H9 (cell line): ENCODE measurements around the gene ANKRD11. TPM values are rescaled to one million over a fixed set of nuclear protein-coding genes. Genes with fewer than 3 reads are reported as not detected.
A peak's percentile ranks its signal among the peaks of the same experiment; 100 is the strongest.

ENCODE experiments used
- DNase-seq: peaks from one replicate; pipeline ENCODE4 v3.0.0-alpha.2; 2017
- H2AFZ ChIP-seq: one replicate; pipeline ENCODE4 v1.6.1; 2013; ENCODE audit warnings: mild to moderate bottlenecking, low read length, control low read depth, moderate library complexity
- H2AK5ac ChIP-seq: 2 replicates; pipeline ENCODE4 v1.6.1; 2013; ENCODE audit warnings: low read length, control low read depth, mixed read lengths; ENCODE audit not compliant: insufficient read length
- H2BK120ac ChIP-seq: one replicate; pipeline ENCODE4 v1.6.1; 2013; ENCODE audit warnings: low read depth, mild to moderate bottlenecking, low read length, control low read depth, inconsistent platforms; ENCODE audit not compliant: poor library complexity, severe bottlenecking
- H2BK12ac ChIP-seq: 2 replicates; pipeline ENCODE4 v1.6.1; 2013; ENCODE audit warnings: low read length, control low read depth, mixed read lengths, low read depth; ENCODE audit not compliant: insufficient read length
- H2BK15ac ChIP-seq: 2 replicates; pipeline ENCODE4 v1.6.1; 2013; ENCODE audit warnings: low read depth, low read length, control low read depth
- H2BK20ac ChIP-seq: one replicate; pipeline ENCODE4 v1.6.1; 2013; ENCODE audit warnings: low read depth, mild to moderate bottlenecking, low read length, control low read depth, inconsistent platforms; ENCODE audit not compliant: poor library complexity, severe bottlenecking
- H2BK5ac ChIP-seq: 2 replicates; pipeline ENCODE4 v1.6.1; 2013; ENCODE audit warnings: low read length, control low read depth, mixed read lengths; ENCODE audit not compliant: insufficient read length
- H3K14ac ChIP-seq: 2 replicates; pipeline ENCODE4 v1.6.1; 2013; ENCODE audit warnings: low read length, control low read depth; ENCODE audit not compliant: insufficient read depth
- H3K18ac ChIP-seq: 2 replicates; pipeline ENCODE4 v1.6.1; 2013; ENCODE audit warnings: low read depth, mild to moderate bottlenecking, mixed read lengths, low read length, control low read depth; ENCODE audit not compliant: insufficient read length
- H3K23ac ChIP-seq: 2 replicates; pipeline ENCODE4 v1.6.1; 2013; ENCODE audit warnings: low read length, control low read depth, mixed read lengths, low read depth; ENCODE audit not compliant: insufficient read length
- H3K23me2 ChIP-seq: 2 replicates; pipeline ENCODE4 v1.6.1; 2013; ENCODE audit warnings: low read depth, mild to moderate bottlenecking, mixed read lengths, low read length, control low read depth; ENCODE audit not compliant: insufficient read length, poor library complexity, severe bottlenecking
- H3K27ac ChIP-seq: 2 replicates; pipeline ENCODE4 v1.5.1; 2013; ENCODE audit warnings: low read length, control low read depth, mixed read lengths, low read depth; ENCODE audit not compliant: insufficient read length
- H3K27me3 ChIP-seq: 2 replicates; pipeline ENCODE4 v1.6.1; 2013; ENCODE audit warnings: low read length, control low read depth, inconsistent platforms; ENCODE audit not compliant: insufficient read depth
- H3K4ac ChIP-seq: 2 replicates; pipeline ENCODE4 v1.6.1; 2013; ENCODE audit warnings: low read depth, mild to moderate bottlenecking, control low read depth, inconsistent platforms, low read length, moderate library complexity
- H3K4me1 ChIP-seq: 2 replicates; pipeline ENCODE4 v1.6.1; 2013; ENCODE audit warnings: low read length, control low read depth, inconsistent platforms; ENCODE audit not compliant: insufficient read depth
- H3K4me2 ChIP-seq: 2 replicates; pipeline ENCODE4 v1.6.1; 2013; ENCODE audit warnings: low read length, control low read depth, mixed read lengths; ENCODE audit not compliant: insufficient read length, insufficient read depth
- H3K56ac ChIP-seq: 2 replicates; pipeline ENCODE4 v1.6.1; 2013; ENCODE audit warnings: low read depth, mild to moderate bottlenecking, mixed read lengths, low read length, control low read depth; ENCODE audit not compliant: insufficient read length
- H3K79me1 ChIP-seq: 2 replicates; pipeline ENCODE4 v1.6.1; 2013; ENCODE audit warnings: low read depth, mild to moderate bottlenecking, moderate library complexity, low read length, control low read depth, inconsistent platforms; ENCODE audit not compliant: insufficient read depth, poor library complexity, severe bottlenecking
- H3K79me2 ChIP-seq: 2 replicates; pipeline ENCODE4 v1.6.1; 2013; ENCODE audit warnings: low read length, control low read depth, inconsistent platforms; ENCODE audit not compliant: insufficient read depth
- H3K9ac ChIP-seq: 2 replicates; pipeline ENCODE4 v1.6.1; 2013; ENCODE audit warnings: low read length, control low read depth, mixed read lengths; ENCODE audit not compliant: insufficient read length; ENCODE audit errors: extremely low read depth
- H3K9me3 ChIP-seq: one replicate; pipeline ENCODE4 v1.6.1; 2013; ENCODE audit warnings: low read depth, low read length, inconsistent platforms; ENCODE audit not compliant: control insufficient read depth
- H3T11ph ChIP-seq: one replicate; pipeline ENCODE4 v1.6.1; 2013; ENCODE audit warnings: mild to moderate bottlenecking, low read length, control low read depth, inconsistent platforms
- H4K20me1 ChIP-seq: one replicate; pipeline ENCODE4 v1.6.1; 2013; ENCODE audit not compliant: control insufficient read depth, insufficient read length, insufficient read depth
- H4K5ac ChIP-seq: 2 replicates; pipeline ENCODE4 v1.6.1; 2013; ENCODE audit warnings: low read depth, mild to moderate bottlenecking, mixed read lengths, low read length, control low read depth; ENCODE audit not compliant: insufficient read length
- H4K8ac ChIP-seq: replicated peaks from 2 replicates; pipeline ENCODE4 v1.6.1; 2013; ENCODE audit warnings: low read length, control low read depth, mixed read lengths, low read depth; ENCODE audit not compliant: insufficient read length
- H4K91ac ChIP-seq: 2 replicates; pipeline ENCODE4 v1.6.1; 2013; ENCODE audit warnings: low read depth, mild to moderate bottlenecking, moderate library complexity, mixed read lengths, low read length, control low read depth; ENCODE audit not compliant: insufficient read length
- H3K27ac Mint-ChIP-seq, 3 experiments: 2 replicates in 2 of 3; 3 replicates in 1 of 3; pipeline ENCODE4 v1.8.0; 2020 to 2021; ENCODE audit warnings: mixed read lengths in 3 of 3, mild to moderate bottlenecking in 1 of 3, moderate library complexity in 1 of 3
- H3K27me3 Mint-ChIP-seq: 2 replicates; pipeline ENCODE4 v1.8.0; 2021; ENCODE audit warnings: low read depth, mild to moderate bottlenecking, moderate library complexity, mixed read lengths
- H3K36me3 Mint-ChIP-seq, 3 experiments: 2 replicates in 2 of 3; 3 replicates in 1 of 3; pipeline ENCODE4 v1.8.0; 2020 to 2021; ENCODE audit warnings: low read depth in 3 of 3, mixed read lengths in 3 of 3; ENCODE audit not compliant: insufficient read depth in 1 of 3
- H3K4me1 Mint-ChIP-seq, 2 experiments: 2 replicates each; pipeline ENCODE4 v1.8.0; 2020; ENCODE audit warnings: mixed read lengths in 2 of 2
- H3K4me3 Mint-ChIP-seq, 2 experiments: 2 replicates in 1 of 2; 3 replicates in 1 of 2; pipeline ENCODE4 v1.8.0; 2020 to 2021; ENCODE audit warnings: mild to moderate bottlenecking in 2 of 2, mixed read lengths in 2 of 2, moderate library complexity in 1 of 2
- H3K9me3 Mint-ChIP-seq, 2 experiments: 2 replicates in 1 of 2; 3 replicates in 1 of 2; pipeline ENCODE4 v1.8.0; 2020; ENCODE audit warnings: mild to moderate bottlenecking in 2 of 2, mixed read lengths in 2 of 2, moderate library complexity in 1 of 2
- WGBS: extraction: QIAGEN DNeasy Blood & Tissue Kit; methylation state at CpG from one replicate; pipeline ENCODE4 v1.1.7; 2013; ENCODE audit warnings: missing lambda C conversion rate, low lambda C conversion rate, mixed read lengths; ENCODE audit not compliant: insufficient read length; ENCODE audit errors: extremely low coverage; 5-methylcytosine and 5-hydroxymethylcytosine counted together
- total RNA-seq: library from RNA; stranded (reverse); gene quantifications from 2 replicates; pipeline ENCODE4 v1.2.1, GENCODE V29; 2021
- TF ChIP-seq, protein P1 (sequence below): fragments of 200-600 bp; sonication (generic); conservative IDR thresholded peaks from 3 replicates; pipeline ENCODE4 v1.8.0; 2021; ENCODE audit warnings: antibody characterized with exemption, mild to moderate bottlenecking

The ANKRD11 gene
- total RNA-seq, 1 experiment from 2014 or later = 181 TPM

DNA sequence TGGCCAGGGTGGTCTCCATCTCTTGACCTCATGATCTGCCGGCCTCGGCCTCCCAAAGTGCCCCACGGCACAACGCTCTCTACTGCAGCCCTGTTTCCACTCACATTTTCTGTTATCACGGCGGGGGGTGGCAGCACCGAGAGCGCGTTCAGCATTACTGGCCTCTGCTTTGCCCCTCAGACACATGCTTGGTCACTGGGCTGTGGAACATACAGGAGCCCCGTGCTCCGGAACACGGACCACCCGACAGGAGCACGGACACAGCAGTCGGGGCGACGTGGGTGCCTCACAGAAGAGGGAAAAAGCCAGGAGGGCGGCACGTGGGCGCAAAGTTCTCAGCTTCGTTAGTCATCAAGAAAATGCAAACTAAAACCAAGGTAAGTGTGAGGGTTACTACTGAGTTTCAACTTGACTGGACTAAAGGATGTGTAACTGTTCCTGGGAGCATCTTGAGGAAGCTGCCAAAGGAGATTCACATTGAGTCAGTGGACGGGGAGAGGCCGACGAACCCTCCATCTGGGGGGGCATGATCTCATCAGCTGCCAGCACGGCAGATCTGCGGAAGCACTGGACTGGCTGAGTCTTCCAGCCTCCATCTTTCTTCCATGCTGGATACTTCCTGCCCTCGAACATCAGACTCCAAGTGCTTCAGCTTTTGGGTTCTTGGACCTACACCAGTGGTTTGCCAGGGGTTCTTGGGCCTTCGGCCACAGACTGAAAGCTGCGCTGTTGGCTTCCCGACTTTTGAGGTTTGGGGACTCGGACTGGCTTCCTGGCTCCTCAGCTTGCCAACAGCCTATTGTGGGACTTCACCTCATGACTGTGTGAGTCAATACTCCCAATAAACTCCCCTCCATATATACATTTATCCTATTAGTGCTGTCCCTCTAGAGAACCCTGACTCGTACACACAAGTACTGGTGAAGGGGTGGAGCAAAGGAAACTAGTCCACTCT, 166.0 kb downstream of the ANKRD11 start:
- H2BK20ac ChIP-seq = no peak overlapping the region
- no peak overlapping the region for H4K91ac ChIP-seq
- no peak overlapping the region for H3T11ph ChIP-seq
- Mint-ChIP-seq H3K4me1 (peaks cover 82 to 84% of the 10 kb centered on the region in 2 experiments), H3K27ac (peak overlapping the region; percentile 87 to 98 (median 93)), H3K4me3 (peak overlapping the region in 1 of 2 experiments; percentile 45; a peak in 2 of 5 replicates), H3K9me3 (no peaks in the 10 kb centered on the region; a peak in 1 of 5 replicates), H3K27me3 (no peaks in the 10 kb centered on the region), H3K36me3 (peaks cover 4 to 9% (median 7%) of the 10 kb centered on the region in 3 experiments; a peak in 5 of 7 replicates)
- H3K27me3 ChIP-seq = no peaks in the 10 kb centered on the region
- no peak overlapping the region for H2BK5ac ChIP-seq
- H3K9me3 ChIP-seq = no peaks in the 10 kb centered on the region
- no peak overlapping the region for H3K14ac ChIP-seq
- TF ChIP-seq, protein P1, sequence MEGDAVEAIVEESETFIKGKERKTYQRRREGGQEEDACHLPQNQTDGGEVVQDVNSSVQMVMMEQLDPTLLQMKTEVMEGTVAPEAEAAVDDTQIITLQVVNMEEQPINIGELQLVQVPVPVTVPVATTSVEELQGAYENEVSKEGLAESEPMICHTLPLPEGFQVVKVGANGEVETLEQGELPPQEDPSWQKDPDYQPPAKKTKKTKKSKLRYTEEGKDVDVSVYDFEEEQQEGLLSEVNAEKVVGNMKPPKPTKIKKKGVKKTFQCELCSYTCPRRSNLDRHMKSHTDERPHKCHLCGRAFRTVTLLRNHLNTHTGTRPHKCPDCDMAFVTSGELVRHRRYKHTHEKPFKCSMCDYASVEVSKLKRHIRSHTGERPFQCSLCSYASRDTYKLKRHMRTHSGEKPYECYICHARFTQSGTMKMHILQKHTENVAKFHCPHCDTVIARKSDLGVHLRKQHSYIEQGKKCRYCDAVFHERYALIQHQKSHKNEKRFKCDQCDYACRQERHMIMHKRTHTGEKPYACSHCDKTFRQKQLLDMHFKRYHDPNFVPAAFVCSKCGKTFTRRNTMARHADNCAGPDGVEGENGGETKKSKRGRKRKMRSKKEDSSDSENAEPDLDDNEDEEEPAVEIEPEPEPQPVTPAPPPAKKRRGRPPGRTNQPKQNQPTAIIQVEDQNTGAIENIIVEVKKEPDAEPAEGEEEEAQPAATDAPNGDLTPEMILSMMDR = no peak
- H3K18ac ChIP-seq = no peak overlapping the region
- H3K56ac ChIP-seq = no peak overlapping the region
- peaks cover 65% of the 10 kb centered on the region; the same call in 1 of the 2 replicates for H3K79me2 ChIP-seq
- peaks cover 14% of the 10 kb centered on the region; the same call in 1 of the 2 replicates for H3K4me1 ChIP-seq
- H2BK15ac ChIP-seq = no peak overlapping the region
- H2AK5ac ChIP-seq = no peak overlapping the region
- H3K9ac ChIP-seq = no peak overlapping the region
- H4K8ac ChIP-seq = no peak overlapping the region
- no peak overlapping the region for H2BK12ac ChIP-seq
- DNase-seq = no peak
- peaks cover 14% of the 10 kb centered on the region for H3K79me1 ChIP-seq
- H3K4me2 ChIP-seq = no peak overlapping the region
- no peak overlapping the region for H2AFZ ChIP-seq
- no CpG with 5 or more reads among the region's 32 CpGs for WGBS
- no peak overlapping the region for H3K27ac ChIP-seq
- peaks cover 3% of the 10 kb centered on the region for H4K20me1 ChIP-seq
- no peak overlapping the region for H3K4ac ChIP-seq
- H3K23ac ChIP-seq = no peak overlapping the region
- H4K5ac ChIP-seq = no peak overlapping the region
- H3K23me2 ChIP-seq = no peaks in the 10 kb centered on the region
- H2BK120ac ChIP-seq = no peak overlapping the region
